ENCODE data around the gene PRKCE.

PRKCE gene

DNA sequence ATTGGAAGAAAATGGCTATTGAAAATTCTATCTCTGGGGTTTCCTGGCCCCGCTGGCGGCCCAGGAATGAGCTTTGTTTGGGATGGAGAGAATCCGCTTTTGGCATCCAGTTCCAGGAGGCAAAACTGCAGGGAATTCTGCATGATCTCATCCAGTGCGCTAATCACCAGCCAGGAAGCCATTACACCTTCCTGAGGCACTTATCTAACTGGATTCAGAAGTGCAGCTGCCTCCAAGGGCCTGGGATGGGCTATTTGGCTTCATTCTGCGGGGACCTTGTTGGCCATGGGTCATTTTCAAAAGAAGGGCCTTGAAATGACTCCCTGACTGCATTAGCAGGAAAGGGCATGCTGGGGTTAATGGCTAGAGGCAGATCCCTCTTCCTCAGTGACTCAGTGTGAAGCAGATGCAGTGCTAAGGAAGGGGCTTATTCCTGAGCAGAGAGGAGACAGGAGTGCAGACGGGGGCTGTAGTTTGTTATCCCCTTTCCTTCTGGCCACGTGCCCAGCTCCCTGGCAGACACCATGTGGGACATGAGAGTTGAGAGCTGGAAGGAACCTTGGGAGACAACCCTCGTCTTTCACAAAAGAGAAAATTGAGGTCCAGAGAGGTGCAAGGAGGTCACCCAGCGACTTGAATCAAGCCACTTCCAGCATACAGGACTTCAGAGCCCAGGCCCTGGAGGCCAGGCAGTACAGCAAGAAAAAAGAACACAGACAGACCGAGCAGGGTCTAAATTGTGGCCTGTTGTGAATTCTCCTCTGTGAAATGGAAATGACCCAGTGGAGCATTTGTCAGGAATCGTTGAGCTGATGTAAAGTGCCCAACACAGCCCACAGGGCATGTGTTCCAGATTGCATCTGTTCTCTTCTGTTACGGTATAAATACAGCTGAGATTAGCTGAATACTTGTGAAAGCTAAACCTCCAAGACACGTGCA lies 161.8 kb downstream of the PRKCE start:
- ChIA-PET CTCF (no interaction called here), POLR2A (ENCODE audit: low non-redundant PET) (no interaction called here)
- H3K27ac ChIP-seq = no peak overlapping the region
- TF ChIP-seq, protein P1, sequence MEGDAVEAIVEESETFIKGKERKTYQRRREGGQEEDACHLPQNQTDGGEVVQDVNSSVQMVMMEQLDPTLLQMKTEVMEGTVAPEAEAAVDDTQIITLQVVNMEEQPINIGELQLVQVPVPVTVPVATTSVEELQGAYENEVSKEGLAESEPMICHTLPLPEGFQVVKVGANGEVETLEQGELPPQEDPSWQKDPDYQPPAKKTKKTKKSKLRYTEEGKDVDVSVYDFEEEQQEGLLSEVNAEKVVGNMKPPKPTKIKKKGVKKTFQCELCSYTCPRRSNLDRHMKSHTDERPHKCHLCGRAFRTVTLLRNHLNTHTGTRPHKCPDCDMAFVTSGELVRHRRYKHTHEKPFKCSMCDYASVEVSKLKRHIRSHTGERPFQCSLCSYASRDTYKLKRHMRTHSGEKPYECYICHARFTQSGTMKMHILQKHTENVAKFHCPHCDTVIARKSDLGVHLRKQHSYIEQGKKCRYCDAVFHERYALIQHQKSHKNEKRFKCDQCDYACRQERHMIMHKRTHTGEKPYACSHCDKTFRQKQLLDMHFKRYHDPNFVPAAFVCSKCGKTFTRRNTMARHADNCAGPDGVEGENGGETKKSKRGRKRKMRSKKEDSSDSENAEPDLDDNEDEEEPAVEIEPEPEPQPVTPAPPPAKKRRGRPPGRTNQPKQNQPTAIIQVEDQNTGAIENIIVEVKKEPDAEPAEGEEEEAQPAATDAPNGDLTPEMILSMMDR (conservative IDR thresholded peaks at IDR 0.05; ENCODE audit: low read depth) = no peak
- no peak for DNase-seq (ENCODE audit: low spot score)

DNA sequence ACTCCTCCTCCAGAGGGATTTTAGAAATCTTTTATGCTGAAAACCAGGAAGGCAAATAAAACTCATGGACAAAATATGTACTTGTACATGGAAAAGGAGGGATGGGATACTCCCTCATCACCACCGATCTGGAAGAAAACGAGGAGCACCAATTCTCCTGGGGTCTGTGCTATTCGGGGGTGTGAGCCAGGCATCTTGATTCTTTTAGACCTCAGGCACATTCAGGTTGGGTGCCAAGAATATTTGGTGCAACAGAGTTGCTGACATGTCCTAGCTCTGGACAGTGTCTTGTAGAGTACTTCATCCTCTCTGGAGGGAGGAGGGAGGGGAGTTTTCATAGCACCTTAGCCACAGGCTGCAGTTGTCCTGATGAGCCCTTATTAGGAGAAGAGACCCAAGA lies 163.0 kb downstream of the PRKCE start:
- DNase-seq (ENCODE audit: low spot score) = no peak
- CTCF ChIA-PET = interaction anchor here (0.6 kb wide), 1 partner anchor 121 kb away, joined by 4 read pairs; no protein-coding TSS in a partner anchor
- no peak overlapping the region for H3K27ac ChIP-seq
- POLR2A ChIA-PET (ENCODE audit: low non-redundant PET) = no interaction called here
- TF ChIP-seq, protein P1 (conservative IDR thresholded peaks at IDR 0.05; ENCODE audit: low read depth) = no peak

DNA sequence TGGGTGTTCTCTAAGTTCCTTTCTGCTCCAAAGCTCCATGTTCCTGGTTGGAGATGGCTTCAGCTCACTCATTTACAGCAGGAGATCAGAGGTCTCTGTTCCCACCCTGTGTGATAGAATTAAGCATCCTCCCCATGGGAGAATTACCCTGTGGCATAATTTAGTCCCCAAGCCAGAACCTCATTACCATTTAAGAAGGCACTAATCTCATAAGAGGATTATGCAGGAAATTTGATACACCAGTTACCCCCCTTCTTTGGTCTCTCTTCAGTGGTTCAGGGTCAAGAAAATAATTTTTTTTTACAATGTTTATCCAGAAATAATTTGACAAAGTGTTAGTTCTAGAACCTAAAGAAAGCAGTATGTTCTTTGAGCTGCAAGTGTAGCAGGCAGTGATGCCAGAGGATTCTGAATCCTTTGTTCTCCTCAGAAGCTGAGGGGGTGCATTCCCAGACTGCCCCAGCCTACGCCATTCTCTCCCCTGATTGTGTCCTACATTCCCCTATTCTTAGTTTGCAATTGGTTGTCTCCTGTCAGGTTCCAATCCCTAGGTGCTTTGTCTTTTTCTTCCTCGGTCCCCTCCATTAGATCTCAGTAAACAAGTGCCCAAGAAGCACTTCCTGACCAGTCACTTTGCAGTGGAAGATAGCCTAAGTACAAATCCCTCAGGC lies 163.6 kb downstream of the PRKCE start:
- no peak overlapping the region for H3K27ac ChIP-seq
- TF ChIP-seq, protein P1 (conservative IDR thresholded peaks at IDR 0.05; ENCODE audit: low read depth) = no peak
- CTCF ChIA-PET = interaction anchor here (0.7 kb wide), 1 partner anchor 9 kb away, joined by 4 read pairs; no protein-coding TSS in a partner anchor
- DNase-seq (ENCODE audit: low spot score) = no peak
- POLR2A ChIA-PET (ENCODE audit: low non-redundant PET) = no interaction called here

DNA sequence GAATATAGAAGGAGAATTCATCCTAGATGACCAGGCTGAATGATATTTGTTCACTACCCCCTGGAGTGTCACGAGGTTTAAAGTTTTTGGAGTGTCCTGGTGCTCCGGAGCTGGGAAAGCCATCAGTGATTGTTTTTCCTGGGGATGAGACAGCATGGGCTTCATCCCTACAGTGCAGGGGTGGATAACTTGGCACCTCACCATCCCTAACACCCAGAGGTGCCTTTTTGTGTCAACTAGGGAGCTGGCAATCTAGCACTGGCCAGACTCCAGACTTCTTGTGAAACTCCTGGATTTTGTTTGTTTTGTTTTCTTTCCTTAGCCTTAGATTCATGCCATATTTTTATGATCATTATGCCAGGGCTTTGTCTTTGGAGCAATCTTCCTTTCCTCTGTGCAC lies 164.8 kb downstream of the PRKCE start:
- TF ChIP-seq, protein P1 (conservative IDR thresholded peaks at IDR 0.05; ENCODE audit: low read depth) = no peak
- H3K27ac ChIP-seq = peak overlapping the region; percentile 72
- no peak for DNase-seq (ENCODE audit: low spot score)
- CTCF ChIA-PET = interaction anchor here (0.5 to 1.1 kb wide), 2 partner anchors 12 to 17 kb away, joined by 4 read pairs; no protein-coding TSS in a partner anchor
- POLR2A ChIA-PET (ENCODE audit: low non-redundant PET) = no interaction called here

DNA sequence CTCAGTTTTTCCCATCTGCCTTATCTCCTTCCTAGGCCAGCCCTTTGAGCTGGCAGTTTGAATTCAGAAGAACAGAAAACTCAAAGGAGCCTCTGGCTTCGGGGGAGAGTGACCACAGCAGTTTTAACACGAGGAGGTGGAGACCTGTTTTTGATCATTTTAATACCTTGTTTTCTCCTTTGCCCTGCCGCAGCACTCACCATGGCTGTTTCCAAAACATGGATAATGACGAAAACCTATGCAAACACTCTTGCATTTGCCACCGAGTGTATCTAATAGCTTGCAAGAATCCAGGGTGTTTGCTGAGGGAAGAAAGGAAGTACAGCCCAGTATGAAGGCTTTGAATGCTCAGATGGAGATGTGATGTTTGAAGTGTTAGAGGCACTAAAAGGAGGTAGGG lies 167.1 kb downstream of the PRKCE start:
- no peak overlapping the region for H3K27ac ChIP-seq
- CTCF ChIA-PET = interaction anchor here (0.6 to 0.7 kb wide), 2 partner anchors 10 to 57 kb away, joined by 3 to 4 read pairs; no protein-coding TSS in a partner anchor
- DNase-seq (ENCODE audit: low spot score) = no peak
- POLR2A ChIA-PET (ENCODE audit: low non-redundant PET) = no interaction called here
- TF ChIP-seq, protein P1 (conservative IDR thresholded peaks at IDR 0.05; ENCODE audit: low read depth) = no peak

DNA sequence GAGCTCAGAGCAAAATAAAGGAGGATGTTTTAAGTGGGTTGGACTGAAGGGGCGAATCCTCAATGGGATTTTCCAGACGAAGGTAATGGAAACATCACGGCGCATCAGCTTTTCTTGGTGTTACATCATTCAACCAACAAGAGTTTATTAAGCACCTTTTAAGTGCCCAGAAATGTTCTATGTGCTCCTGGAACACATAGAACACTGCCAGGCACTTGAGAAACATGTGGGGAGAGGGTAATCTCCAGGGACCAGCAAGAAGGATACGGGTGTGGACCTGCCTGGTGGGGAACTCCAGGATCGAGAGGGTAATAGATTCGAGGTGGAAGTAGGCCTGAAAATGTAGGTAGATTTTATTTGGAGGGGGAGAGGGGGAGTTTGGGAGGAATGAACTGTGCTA lies 168.6 kb downstream of the PRKCE start:
- ChIA-PET CTCF (no interaction called here), POLR2A (ENCODE audit: low non-redundant PET) (no interaction called here)
- TF ChIP-seq, protein P1 (conservative IDR thresholded peaks at IDR 0.05; ENCODE audit: low read depth) = no peak
- H3K27ac ChIP-seq = no peak overlapping the region
- no peak for DNase-seq (ENCODE audit: low spot score)

Measured in RWPE1 (cell line).